Upper lobe of left lung (tissue), 4 donors: ENCODE results near the gene ACTRT2.

Source experiments
- CTCF ChIP-seq, 6 experiments: fragments of 450-650 bp in 4 of 6; fragments of 200-600 bp in 2 of 6; sonication (generic) in 2 of 6; IDR thresholded peaks; one replicate each; pipeline ENCODE4 v1.5.1; 2016 to 2019; ENCODE audit warnings: antibody characterized with exemption in 6 of 6
- POLR2AphosphoS5 ChIP-seq, 2 donors: sonication (generic); formaldehyde crosslinking; IDR thresholded peaks; one replicate each; pipeline ENCODE4 v1.5.1; 2017; ENCODE audit warnings: antibody characterized with exemption in 2 of 2

GRCh38 chr1:3054474-3054873 lies 33.2 kb downstream of the ACTRT2 start:
- TF ChIP-seq POLR2AphosphoS5 (IDR thresholded peaks at IDR 0.05), result no peak
- TF ChIP-seq CTCF (IDR thresholded peaks at IDR 0.05), result no peak
